B cell (primary cell): Measurements from ENCODE around the gene F13A1. TPM values are rescaled to one million over a fixed set of nuclear protein-coding genes. Genes with fewer than 3 reads are reported as not detected.

Source experiments
- ATAC-seq: fragments of 200-7000 bp; cut with Tn5 transposase; one replicate; pipeline ENCODE4 v1.10.0; 2021; ENCODE audit warnings: low read depth, mild to moderate bottlenecking, moderate number of reproducible peaks, moderate library complexity
- CTCF ChIA-PET: fragments of 350-600 bp; sonication (Branson Sonifier 250); formaldehyde crosslinking; loops from one replicate; lab custom pipeline; 2021; ENCODE audit warnings: antibody characterized with exemption, inconsistent platforms; lab: Charles Lee
- POLR2A ChIA-PET: fragments of 350-600 bp; sonication (Branson Sonifier 250); formaldehyde crosslinking; loops from one replicate; lab custom pipeline; 2021; ENCODE audit warnings: antibody characterized with exemption; lab: Charles Lee
- DNase-seq: peaks from one replicate; pipeline ENCODE4 v3.0.0; 2013
- H2AFZ ChIP-seq: 2 replicates; pipeline ENCODE4 v1.6.1; 2012; ENCODE audit warnings: mild to moderate bottlenecking, low read depth, low read length; ENCODE audit not compliant: insufficient read depth, poor library complexity, severe bottlenecking
- H3K27ac ChIP-seq, 2 donors: 1 replicate in 1 of 2; 2 replicates in 1 of 2; pipeline ENCODE4 v1.5.1; 2012 to 2013; ENCODE audit warnings: low read length in 2 of 2, mild to moderate bottlenecking in 2 of 2, moderate library complexity in 1 of 2
- H3K27me3 ChIP-seq, 4 experiments: fragments of 200-600 bp in 1 of 4; sonication (generic) in 1 of 4; replicated peaks in 1 of 4; 1 replicate in 2 of 4; 2 replicates in 2 of 4; pipeline versions ENCODE4 v1.6.1 to v1.7.0; 2013 to 2016; ENCODE audit warnings: low read length in 3 of 4, mild to moderate bottlenecking in 2 of 4, mixed read lengths in 1 of 4, moderate library complexity in 1 of 4; ENCODE audit not compliant: insufficient read depth in 4 of 4, control insufficient read depth in 3 of 4; ENCODE audit errors: control extremely low read depth in 1 of 4
- H3K36me3 ChIP-seq, 2 experiments: replicated peaks in 1 of 2; 1 replicate in 1 of 2; 2 replicates in 1 of 2; pipeline versions ENCODE4 v1.6.1 to v1.7.1; 2013; ENCODE audit warnings: low read length in 1 of 2; ENCODE audit not compliant: insufficient read depth in 2 of 2, control insufficient read depth in 1 of 2; ENCODE audit errors: control extremely low read depth in 1 of 2, extremely low read depth in 1 of 2
- H3K4me1 ChIP-seq, 2 donors: fragments of 200-600 bp in 1 of 2; sonication (generic) in 1 of 2; 1 replicate in 1 of 2; 2 replicates in 1 of 2; pipeline versions ENCODE4 v1.5.1 to v1.6.1; 2013 to 2017; ENCODE audit warnings: low read length in 2 of 2; ENCODE audit not compliant: control insufficient read depth in 2 of 2, insufficient read depth in 2 of 2
- H3K4me2 ChIP-seq: replicated peaks from 2 replicates; pipeline ENCODE3; 2012; ENCODE audit warnings: mild to moderate bottlenecking, low read depth, low read length; ENCODE audit not compliant: poor library complexity, severe bottlenecking
- H3K4me3 ChIP-seq, 5 experiments: fragments of 200-600 bp in 1 of 5; sonication (generic) in 1 of 5; 1 replicate in 3 of 5; 2 replicates in 2 of 5; pipeline versions ENCODE4 v1.5.1 to v1.7.0; 2011 to 2016; ENCODE audit warnings: low read length in 4 of 5, mild to moderate bottlenecking in 4 of 5, low read depth in 2 of 5, control low read depth in 1 of 5, moderate library complexity in 1 of 5; ENCODE audit not compliant: insufficient read depth in 1 of 5; ENCODE audit errors: control extremely low read depth in 1 of 5, extremely low read depth in 1 of 5
- H3K79me2 ChIP-seq: fragments of 200-600 bp; sonication (generic); one replicate; pipeline ENCODE4 v1.6.0; 2016; ENCODE audit warnings: low read length; ENCODE audit not compliant: control insufficient read depth, insufficient read depth
- H3K9ac ChIP-seq: fragments of 200-600 bp; sonication (generic); 2 replicates; pipeline ENCODE4 v1.6.1; 2017; ENCODE audit warnings: mild to moderate bottlenecking, low read length, moderate library complexity
- H3K9me3 ChIP-seq, 3 donors: one replicate each; pipeline versions ENCODE4 v1.6.1 to v1.7.1; 2013; ENCODE audit warnings: low read length in 2 of 3; ENCODE audit not compliant: control insufficient read depth in 2 of 3, insufficient read depth in 1 of 3; ENCODE audit errors: control extremely low read depth in 1 of 3
- H4K20me1 ChIP-seq: 2 replicates; pipeline ENCODE4 v1.6.0; 2012; ENCODE audit warnings: mild to moderate bottlenecking, low read length; ENCODE audit not compliant: insufficient read depth, control insufficient read depth, poor library complexity, severe bottlenecking
- H3K27ac Mint-ChIP-seq: one replicate; pipeline ENCODE4 v1.8.0; 2021; ENCODE audit warnings: mixed read lengths
- H3K27me3 Mint-ChIP-seq: one replicate; pipeline ENCODE4 v1.8.0; 2021; ENCODE audit warnings: mixed read lengths
- H3K4me1 Mint-ChIP-seq: one replicate; pipeline ENCODE4 v1.8.0; 2021; ENCODE audit warnings: mixed read lengths
- H3K4me3 Mint-ChIP-seq: one replicate; pipeline ENCODE4 v1.8.0; 2021; ENCODE audit warnings: mixed read lengths
- H3K9me3 Mint-ChIP-seq: one replicate; pipeline ENCODE4 v1.8.0; 2022; ENCODE audit warnings: mixed read lengths; ENCODE audit not compliant: insufficient read depth
- CTCF ChIP-seq: fragments of 200-600 bp; IDR thresholded peaks from one replicate; pipeline ENCODE4 v1.8.0; 2022; ENCODE audit warnings: antibody characterized with exemption, mild to moderate bottlenecking
- EZH2 ChIP-seq: IDR thresholded peaks from 2 replicates; pipeline ENCODE4 v1.6.1; 2012; ENCODE audit warnings: borderline replicate concordance, low read depth, mild to moderate bottlenecking, moderate library complexity, low read length; ENCODE audit not compliant: insufficient read depth, poor library complexity, severe bottlenecking
- WGBS: methylation state at CpG from one replicate; pipeline ENCODE4 v1.1.5; 2013; ENCODE audit warnings: missing lambda C conversion rate; ENCODE audit not compliant: insufficient coverage; 5-methylcytosine and 5-hydroxymethylcytosine counted together
- intact Hi-C: fragments of 100-400 bp; cut with micrococcal nuclease; formaldehyde crosslinking; loops from one replicate; pipeline ENCODE4 v1.10.0; 2022
- polyA plus RNA-seq: library from polyadenylated mRNA; depleted of rRNA; stranded (reverse); fragments of >200 nt; gene quantifications from 2 replicates; pipeline ENCODE4 v1.2.3, GENCODE V29; 2012
- total RNA-seq, 2 donors: library from RNA; stranded (reverse); fragments of 120-200 nt in 1 of 2; gene quantifications; 1 replicate in 1 of 2; 2 replicates in 1 of 2; pipeline versions ENCODE4 v1.2.3 to v1.2.4, GENCODE V29; 2013 to 2022

Gene F13A1
- total and polyA plus RNA-seq, 2 donors (not counting 1 experiment from before 2014, with no cell fraction given): 0.43 to 2.0 TPM

GRCh38 chr6:6260196-6260722 lies 60.2 kb downstream of the F13A1 start:
- no peaks in the 10 kb centered on the region for H3K4me1 Mint-ChIP-seq
- peaks cover 0 to 5% (median 1%) of the 10 kb centered on the region in 4 experiments for H3K27me3 ChIP-seq
- peaks cover 29% of the 10 kb centered on the region for H3K27me3 Mint-ChIP-seq
- intact Hi-C loops: no loop called here
- no peaks in the 10 kb centered on the region for H3K9me3 ChIP-seq
- no peak for DNase-seq
- H3K79me2 ChIP-seq: no peaks in the 10 kb centered on the region
- no peak for ATAC-seq
- no peaks in the 10 kb centered on the region for H3K36me3 ChIP-seq
- H2AFZ ChIP-seq: no peak overlapping the region
- no peaks in the 10 kb centered on the region for H4K20me1 ChIP-seq
- H3K9me3 Mint-ChIP-seq: no peaks in the 10 kb centered on the region
- no peak overlapping the region for H3K4me2 ChIP-seq
- H3K27ac ChIP-seq: no peak overlapping the region
- POLR2A ChIA-PET: no interaction called here
- CTCF ChIA-PET: no interaction called here
- no peaks in the 10 kb centered on the region for H3K4me1 ChIP-seq
- WGBS: 93% methylated on average over 4 of the region's 6 CpGs
- TF ChIP-seq EZH2 (no peak), CTCF (no peak)
- no peak overlapping the region for H3K4me3 Mint-ChIP-seq
- H3K9ac ChIP-seq: no peak overlapping the region
- no peak overlapping the region for H3K27ac Mint-ChIP-seq
- H3K4me3 ChIP-seq: no peak overlapping the region

GRCh38 chr6:6256886-6257285 lies 63.6 kb downstream of the F13A1 start:
- DNase-seq: no peak
- ATAC-seq: no peak
- no peaks in the 10 kb centered on the region for H3K9me3 ChIP-seq
- no peaks in the 10 kb centered on the region for H4K20me1 ChIP-seq
- no peak overlapping the region for H3K4me3 ChIP-seq
- H3K4me3 Mint-ChIP-seq: no peak overlapping the region
- H3K27me3 Mint-ChIP-seq: peaks cover 23% of the 10 kb centered on the region
- H3K79me2 ChIP-seq: no peaks in the 10 kb centered on the region
- no peak overlapping the region for H3K4me2 ChIP-seq
- H3K27ac ChIP-seq: no peak overlapping the region
- H2AFZ ChIP-seq: no peak overlapping the region
- no peaks in the 10 kb centered on the region for H3K4me1 Mint-ChIP-seq
- H3K36me3 ChIP-seq: no peaks in the 10 kb centered on the region
- no CpG with 5 or more reads among the region's 2 CpGs for WGBS
- CTCF ChIA-PET: no interaction called here
- H3K27me3 ChIP-seq: peaks cover 0 to 7% (median 1%) of the 10 kb centered on the region in 4 experiments
- POLR2A ChIA-PET: no interaction called here
- no peak overlapping the region for H3K9ac ChIP-seq
- no peak overlapping the region for H3K27ac Mint-ChIP-seq
- intact Hi-C loops: no loop called here
- no peaks in the 10 kb centered on the region for H3K9me3 Mint-ChIP-seq
- H3K4me1 ChIP-seq: no peaks in the 10 kb centered on the region
- TF ChIP-seq EZH2 (no peak), CTCF (no peak)
